HepG2 (cell line): ENCODE measurements around the gene CARMIL3. TPM values are rescaled to one million over a fixed set of nuclear protein-coding genes. Genes with fewer than 3 reads are reported as not detected.

Experiments used
- MTA1 ChIP-seq: sonication (generic); formaldehyde crosslinking; IDR thresholded peaks from 2 replicates; pipeline ENCODE4 v1.4.0; 2020; ENCODE audit warnings: missing genetic modification reagents, mild to moderate bottlenecking, borderline replicate concordance
- MYC ChIP-seq: sonication (generic); formaldehyde crosslinking; IDR thresholded peaks from 2 replicates; pipeline ENCODE4 v1.9.0; 2021; ENCODE audit warnings: missing genetic modification reagents, borderline replicate concordance
- NR3C1 ChIP-seq: sonication (generic); formaldehyde crosslinking; IDR thresholded peaks from 2 replicates; pipeline ENCODE4 v1.4.0; 2020; ENCODE audit warnings: missing genetic modification reagents
- PBX3 ChIP-seq: sonication (generic); formaldehyde crosslinking; IDR thresholded peaks from 2 replicates; pipeline ENCODE4 v1.8.1; 2023; ENCODE audit warnings: missing genetic modification reagents, inconsistent platforms, borderline replicate concordance
- ZNF225 ChIP-seq: sonication (generic); formaldehyde crosslinking; IDR thresholded peaks from 2 replicates; pipeline ENCODE4 v1.4.0; 2020; ENCODE audit warnings: mild to moderate bottlenecking, missing genetic modification reagents
- ZNF766 ChIP-seq: sonication (generic); formaldehyde crosslinking; IDR thresholded peaks from 2 replicates; pipeline ENCODE4 v1.5.0; 2020; ENCODE audit warnings: missing genetic modification reagents, borderline replicate concordance
- polyA plus RNA-seq, 8 experiments: library from polyadenylated mRNA; depleted of rRNA in 3 of 8; stranded (reverse) in 7 of 8; unstranded in 1 of 8; fragments of >200 nt; fragmentation: Illumina TruSeq in 4 of 8; extraction: Trizol in 4 of 8; gene quantifications; 2 replicates each; pipeline versions ENCODE4 v1.2.1 to v1.2.3, GENCODE V29; 2011 to 2016; ENCODE audit warnings: low read depth in 4 of 8, missing spikeins in 1 of 8, mixed read lengths in 1 of 8; ENCODE audit not compliant: insufficient read depth in 1 of 8
- total RNA-seq, 5 experiments: library from RNA; depleted of rRNA; stranded (reverse); fragments of >200 nt; fragmentation: Illumina TruSeq; extraction: Trizol; gene quantifications; 2 replicates each; pipeline ENCODE4 v1.2.3, GENCODE V29; 2016; ENCODE audit warnings: low read depth in 1 of 5
- TF ChIP-seq, protein P1 (sequence below): sonication (generic); formaldehyde crosslinking; IDR thresholded peaks from 2 replicates; pipeline ENCODE4 v1.4.0; 2020; ENCODE audit warnings: mild to moderate bottlenecking, missing genetic modification reagents, borderline replicate concordance
- TF ChIP-seq, protein P2 (sequence below): sonication (generic); formaldehyde crosslinking; IDR thresholded peaks from 2 replicates; pipeline ENCODE4 v1.5.0; 2020; ENCODE audit warnings: missing genetic modification reagents, mild to moderate bottlenecking, borderline replicate concordance
- TF ChIP-seq, protein P3 (sequence below): sonication (generic); formaldehyde crosslinking; IDR thresholded peaks from 2 replicates; pipeline ENCODE4 v1.5.0; 2020; ENCODE audit warnings: mild to moderate bottlenecking, low read depth, missing genetic modification reagents, borderline replicate concordance

CARMIL3 gene
- total and polyA plus RNA-seq, 2 of the 13 experiments (the other 11 are each of a cell fraction or from before 2014, with no cell fraction given): 0.27 to 0.55 TPM

DNA sequence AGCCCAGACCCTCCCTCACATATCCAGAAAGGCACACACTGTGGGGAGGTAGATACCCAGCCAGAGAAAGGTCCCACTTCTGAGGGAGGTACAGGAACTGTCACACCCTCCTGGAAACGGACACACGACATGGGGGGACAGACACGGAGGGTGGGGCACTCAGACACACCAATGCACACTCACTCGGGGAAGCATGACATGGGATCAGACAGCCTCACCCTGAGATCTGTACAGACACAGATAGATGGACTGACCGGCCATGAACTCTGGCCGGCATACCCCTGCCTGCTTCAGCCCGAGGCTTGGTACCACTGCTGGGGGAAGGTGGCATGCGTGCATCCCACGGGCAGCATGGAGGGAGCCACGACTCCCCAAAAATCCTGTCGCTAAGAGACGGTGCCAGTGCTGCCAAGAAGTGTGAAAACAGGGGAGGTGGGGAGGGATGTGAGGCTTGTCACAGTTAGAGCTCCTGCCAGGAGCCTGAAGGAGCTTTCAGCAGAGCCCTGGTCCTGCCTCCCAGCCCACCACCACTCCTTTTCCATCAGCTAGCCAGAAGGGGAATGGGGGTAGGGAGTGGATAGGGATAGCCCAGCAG is 20.1 kb downstream of the CARMIL3 start (continued):
- TF ChIP-seq ZNF225 (CRISPR knock-in tag) (peak; percentile 28; the same call in 1 of the 2 replicates), MYC (CRISPR knock-in tag) (peak; percentile 13; the same call in 1 of the 2 replicates), MTA1 (peak; percentile 44; the same call in 1 of the 2 replicates), ZNF766 (no peak), PBX3 (CRISPR knock-in tag) (no peak), NR3C1 (no peak)
- TF ChIP-seq, protein P1, sequence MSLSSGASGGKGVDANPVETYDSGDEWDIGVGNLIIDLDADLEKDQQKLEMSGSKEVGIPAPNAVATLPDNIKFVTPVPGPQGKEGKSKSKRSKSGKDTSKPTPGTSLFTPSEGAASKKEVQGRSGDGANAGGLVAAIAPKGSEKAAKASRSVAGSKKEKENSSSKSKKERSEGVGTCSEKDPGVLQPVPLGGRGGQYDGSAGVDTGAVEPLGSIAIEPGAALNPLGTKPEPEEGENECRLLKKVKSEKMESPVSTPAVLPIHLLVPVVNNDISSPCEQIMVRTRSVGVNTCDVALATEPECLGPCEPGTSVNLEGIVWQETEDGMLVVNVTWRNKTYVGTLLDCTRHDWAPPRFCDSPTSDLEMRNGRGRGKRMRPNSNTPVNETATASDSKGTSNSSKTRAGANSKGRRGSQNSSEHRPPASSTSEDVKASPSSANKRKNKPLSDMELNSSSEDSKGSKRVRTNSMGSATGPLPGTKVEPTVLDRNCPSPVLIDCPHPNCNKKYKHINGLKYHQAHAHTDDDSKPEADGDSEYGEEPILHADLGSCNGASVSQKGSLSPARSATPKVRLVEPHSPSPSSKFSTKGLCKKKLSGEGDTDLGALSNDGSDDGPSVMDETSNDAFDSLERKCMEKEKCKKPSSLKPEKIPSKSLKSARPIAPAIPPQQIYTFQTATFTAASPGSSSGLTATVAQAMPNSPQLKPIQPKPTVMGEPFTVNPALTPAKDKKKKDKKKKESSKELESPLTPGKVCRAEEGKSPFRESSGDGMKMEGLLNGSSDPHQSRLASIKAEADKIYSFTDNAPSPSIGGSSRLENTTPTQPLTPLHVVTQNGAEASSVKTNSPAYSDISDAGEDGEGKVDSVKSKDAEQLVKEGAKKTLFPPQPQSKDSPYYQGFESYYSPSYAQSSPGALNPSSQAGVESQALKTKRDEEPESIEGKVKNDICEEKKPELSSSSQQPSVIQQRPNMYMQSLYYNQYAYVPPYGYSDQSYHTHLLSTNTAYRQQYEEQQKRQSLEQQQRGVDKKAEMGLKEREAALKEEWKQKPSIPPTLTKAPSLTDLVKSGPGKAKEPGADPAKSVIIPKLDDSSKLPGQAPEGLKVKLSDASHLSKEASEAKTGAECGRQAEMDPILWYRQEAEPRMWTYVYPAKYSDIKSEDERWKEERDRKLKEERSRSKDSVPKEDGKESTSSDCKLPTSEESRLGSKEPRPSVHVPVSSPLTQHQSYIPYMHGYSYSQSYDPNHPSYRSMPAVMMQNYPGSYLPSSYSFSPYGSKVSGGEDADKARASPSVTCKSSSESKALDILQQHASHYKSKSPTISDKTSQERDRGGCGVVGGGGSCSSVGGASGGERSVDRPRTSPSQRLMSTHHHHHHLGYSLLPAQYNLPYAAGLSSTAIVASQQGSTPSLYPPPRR (CRISPR knock-in tag): 0 out of 2 replicates have a peak, but pooled peaks have one; percentile 10
- TF ChIP-seq, protein P2, sequence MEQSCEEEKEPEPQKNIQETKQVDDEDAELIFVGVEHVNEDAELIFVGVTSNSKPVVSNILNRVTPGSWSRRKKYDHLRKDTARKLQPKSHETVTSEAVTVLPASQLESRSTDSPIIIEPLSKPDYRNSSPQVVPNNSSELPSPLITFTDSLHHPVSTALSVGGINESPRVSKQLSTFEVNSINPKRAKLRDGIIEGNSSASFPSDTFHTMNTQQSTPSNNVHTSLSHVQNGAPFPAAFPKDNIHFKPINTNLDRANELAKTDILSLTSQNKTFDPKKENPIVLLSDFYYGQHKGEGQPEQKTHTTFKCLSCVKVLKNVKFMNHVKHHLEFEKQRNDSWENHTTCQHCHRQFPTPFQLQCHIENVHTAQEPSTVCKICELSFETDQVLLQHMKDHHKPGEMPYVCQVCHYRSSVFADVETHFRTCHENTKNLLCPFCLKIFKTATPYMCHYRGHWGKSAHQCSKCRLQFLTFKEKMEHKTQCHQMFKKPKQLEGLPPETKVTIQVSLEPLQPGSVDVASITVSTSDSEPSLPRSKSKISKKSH (CRISPR knock-in tag): peak; percentile 68; the same call in 1 of the 2 replicates
- TF ChIP-seq, protein P3, sequence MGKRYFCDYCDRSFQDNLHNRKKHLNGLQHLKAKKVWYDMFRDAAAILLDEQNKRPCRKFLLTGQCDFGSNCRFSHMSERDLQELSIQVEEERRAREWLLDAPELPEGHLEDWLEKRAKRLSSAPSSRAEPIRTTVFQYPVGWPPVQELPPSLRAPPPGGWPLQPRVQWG (CRISPR knock-in tag): no peak
